ENCODE measurements around the gene ITGA3. TPM values are rescaled to one million over a fixed set of nuclear protein-coding genes. Genes with fewer than 3 reads are reported as not detected.
A peak's percentile ranks its signal among the peaks of the same experiment; 100 is the strongest.

Gene ITGA3
- polyA plus RNA-seq, 2 of the 4 experiments (the other 2 are of a cell fraction), result 141 to 268 TPM

- TF ChIP-seq KDM1A (IDR thresholded peaks at IDR 0.05; ENCODE audit: low read depth) (peak; percentile 75; the same call in 1 of the 2 replicates), JUN (IDR thresholded peaks at IDR 0.05) (0 out of 5 replicates have a peak, but pooled peaks of 1 of the 2 experiments have one; percentile 12), HDAC2 (IDR thresholded peaks at IDR 0.05) (0 out of 2 replicates have a peak, but pooled peaks have one; percentile 70), RFX5 (IDR thresholded peaks at IDR 0.05) (no peak), CHD4 (IDR thresholded peaks at IDR 0.05; ENCODE audit: borderline replicate concordance) (no peak)
- TF ChIP-seq, protein P1, sequence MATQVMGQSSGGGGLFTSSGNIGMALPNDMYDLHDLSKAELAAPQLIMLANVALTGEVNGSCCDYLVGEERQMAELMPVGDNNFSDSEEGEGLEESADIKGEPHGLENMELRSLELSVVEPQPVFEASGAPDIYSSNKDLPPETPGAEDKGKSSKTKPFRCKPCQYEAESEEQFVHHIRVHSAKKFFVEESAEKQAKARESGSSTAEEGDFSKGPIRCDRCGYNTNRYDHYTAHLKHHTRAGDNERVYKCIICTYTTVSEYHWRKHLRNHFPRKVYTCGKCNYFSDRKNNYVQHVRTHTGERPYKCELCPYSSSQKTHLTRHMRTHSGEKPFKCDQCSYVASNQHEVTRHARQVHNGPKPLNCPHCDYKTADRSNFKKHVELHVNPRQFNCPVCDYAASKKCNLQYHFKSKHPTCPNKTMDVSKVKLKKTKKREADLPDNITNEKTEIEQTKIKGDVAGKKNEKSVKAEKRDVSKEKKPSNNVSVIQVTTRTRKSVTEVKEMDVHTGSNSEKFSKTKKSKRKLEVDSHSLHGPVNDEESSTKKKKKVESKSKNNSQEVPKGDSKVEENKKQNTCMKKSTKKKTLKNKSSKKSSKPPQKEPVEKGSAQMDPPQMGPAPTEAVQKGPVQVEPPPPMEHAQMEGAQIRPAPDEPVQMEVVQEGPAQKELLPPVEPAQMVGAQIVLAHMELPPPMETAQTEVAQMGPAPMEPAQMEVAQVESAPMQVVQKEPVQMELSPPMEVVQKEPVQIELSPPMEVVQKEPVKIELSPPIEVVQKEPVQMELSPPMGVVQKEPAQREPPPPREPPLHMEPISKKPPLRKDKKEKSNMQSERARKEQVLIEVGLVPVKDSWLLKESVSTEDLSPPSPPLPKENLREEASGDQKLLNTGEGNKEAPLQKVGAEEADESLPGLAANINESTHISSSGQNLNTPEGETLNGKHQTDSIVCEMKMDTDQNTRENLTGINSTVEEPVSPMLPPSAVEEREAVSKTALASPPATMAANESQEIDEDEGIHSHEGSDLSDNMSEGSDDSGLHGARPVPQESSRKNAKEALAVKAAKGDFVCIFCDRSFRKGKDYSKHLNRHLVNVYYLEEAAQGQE (IDR thresholded peaks at IDR 0.05), result no peak
- ATAC-seq, result no peak
- CTCF ChIA-PET, result interaction anchor here (0.6 to 13.5 kb wide), 13 partner anchors 9 to 81 kb away, joined by 3 to 345 read pairs (median 7); partner anchors contain the start of genes ITGA3 and PDK2
- H3K4me2 ChIP-seq, result no peak overlapping the region
- no peak for DNase-seq (ENCODE audit: low read depth in 1 of 2, low spot score in 1 of 2)
- H3K4me3 ChIP-seq, result no peak overlapping the region
- no peak for FAIRE-seq
- peaks cover 12% of the 10 kb centered on the region; the same call in 2 of the 3 replicates for H3K4me1 ChIP-seq
- WGBS (ENCODE audit: missing lambda C conversion rate), result 84% methylated on average over 4 of the region's 4 CpGs
- peak overlapping the region in 1 of 2 experiments; percentile 71; a peak in 1 of 6 replicates for H3K27ac ChIP-seq
- POLR2A ChIA-PET, result interaction anchor here (0.8 to 1.5 kb wide), 3 partner anchors 9 to 50 kb away, joined by 3 read pairs; no protein-coding TSS in a partner anchor
- no peaks in the 10 kb centered on the region for H3K9me3 ChIP-seq
Measured at GRCh38 chr17:50078430-50078829, 22.5 kb downstream of the ITGA3 start.

DNA sequence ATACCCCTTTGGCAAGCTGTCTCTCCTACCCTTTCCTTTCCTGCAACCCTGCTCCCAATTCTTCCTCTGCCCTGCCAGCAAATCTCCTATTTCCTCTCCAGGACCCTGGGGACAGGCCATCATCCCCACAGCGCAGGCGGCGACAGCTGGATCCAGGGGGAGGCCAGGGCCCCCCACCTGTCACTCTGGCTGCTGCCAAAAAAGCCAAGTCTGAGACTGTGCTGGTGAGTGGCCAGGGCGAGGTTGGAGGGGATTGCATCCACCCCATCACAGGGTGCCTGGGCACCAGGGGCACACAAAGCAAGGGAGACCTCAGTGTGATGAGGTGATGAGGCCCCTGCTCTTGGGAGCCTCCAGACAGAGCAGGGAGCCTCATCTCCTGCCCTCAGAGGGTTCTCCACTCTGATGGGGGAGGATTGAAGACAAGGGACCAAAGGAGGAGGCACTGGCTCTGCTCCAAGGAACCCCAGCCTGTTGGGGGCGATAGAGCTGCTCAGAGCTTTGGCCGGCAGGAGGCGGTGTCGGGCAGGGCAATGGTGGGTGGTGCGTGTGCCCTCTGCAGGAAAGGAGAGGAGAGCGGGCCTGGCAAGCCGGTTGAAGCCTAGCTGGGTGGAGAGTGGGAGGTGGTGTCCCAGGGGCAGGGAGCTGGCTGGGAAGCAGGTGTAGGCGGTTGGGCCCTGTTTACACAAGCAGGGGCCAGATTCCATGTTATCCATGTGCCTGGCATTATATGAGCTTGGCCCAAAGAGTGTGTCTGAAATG is 23.6 kb downstream of the ITGA3 start:
- 51% methylated on average over 12 of the region's 12 CpGs for WGBS (ENCODE audit: missing lambda C conversion rate)
- H3K9me3 ChIP-seq, result no peaks in the 10 kb centered on the region
- peaks cover 12% of the 10 kb centered on the region; the same call in 2 of the 3 replicates for H3K4me1 ChIP-seq
- no peak overlapping the region for H3K4me2 ChIP-seq
- H3K27ac ChIP-seq, result peak overlapping the region in 1 of 2 experiments; percentile 71; a peak in 3 of 6 replicates
- peak; percentile 79 to 87 for DNase-seq (ENCODE audit: low read depth in 1 of 2, low spot score in 1 of 2)
- H3K4me3 ChIP-seq, result no peak overlapping the region
- FAIRE-seq, result no peak
- peak; percentile 73 to 88 for ATAC-seq
- ChIA-PET CTCF (interaction anchor here (0.5 to 13.5 kb wide), 22 partner anchors 8 to 232 kb away, joined by 3 to 345 read pairs (median 4); partner anchors contain the start of genes ITGA3 and PDK2), POLR2A (interaction anchor here (0.6 to 1.3 kb wide), 4 partner anchors 11 to 69 kb away, joined by 3 to 8 read pairs (median 4); no protein-coding TSS in a partner anchor)
- TF ChIP-seq RAD21 (conservative IDR thresholded peaks at IDR 0.05 in 1 of 2, IDR thresholded peaks at IDR 0.05 in 1 of 2) (peak; percentile 76 to 77), MAX (IDR thresholded peaks at IDR 0.05) (peak; percentile 34; the same call in 1 of the 2 replicates), JUN (IDR thresholded peaks at IDR 0.05) (no peak), HOXB13 (CRISPR knock-in tag; IDR thresholded peaks at IDR 0.05; ENCODE audit: low read depth) (no peak), HMGXB4 (CRISPR knock-in tag; IDR thresholded peaks at IDR 0.05; ENCODE audit: borderline replicate concordance) (0 out of 2 replicates have a peak, but pooled peaks have one; percentile 36), FOXS1 (CRISPR knock-in tag; IDR thresholded peaks at IDR 0.05) (no peak), TP53 (CRISPR knock-in tag; IDR thresholded peaks at IDR 0.05) (no peak), RCOR1 (IDR thresholded peaks at IDR 0.05; ENCODE audit: low read depth, low read length) (no peak), ZC3H11A (IDR thresholded peaks at IDR 0.05) (no peak), POLR2AphosphoS2 (conservative IDR thresholded peaks at IDR 0.05; ENCODE audit: low read length) (no peak), FOSB (CRISPR knock-in tag; IDR thresholded peaks at IDR 0.05) (no peak), PHF8 (IDR thresholded peaks at IDR 0.05; ENCODE audit: borderline replicate concordance, low read depth) (no peak), NPAS2 (CRISPR knock-in tag; IDR thresholded peaks at IDR 0.05; ENCODE audit: borderline replicate concordance) (no peak), BCL3 (IDR thresholded peaks at IDR 0.05) (no peak)
- TF ChIP-seq, protein P1 (IDR thresholded peaks at IDR 0.05), result no peak
- TF ChIP-seq, protein P2, sequence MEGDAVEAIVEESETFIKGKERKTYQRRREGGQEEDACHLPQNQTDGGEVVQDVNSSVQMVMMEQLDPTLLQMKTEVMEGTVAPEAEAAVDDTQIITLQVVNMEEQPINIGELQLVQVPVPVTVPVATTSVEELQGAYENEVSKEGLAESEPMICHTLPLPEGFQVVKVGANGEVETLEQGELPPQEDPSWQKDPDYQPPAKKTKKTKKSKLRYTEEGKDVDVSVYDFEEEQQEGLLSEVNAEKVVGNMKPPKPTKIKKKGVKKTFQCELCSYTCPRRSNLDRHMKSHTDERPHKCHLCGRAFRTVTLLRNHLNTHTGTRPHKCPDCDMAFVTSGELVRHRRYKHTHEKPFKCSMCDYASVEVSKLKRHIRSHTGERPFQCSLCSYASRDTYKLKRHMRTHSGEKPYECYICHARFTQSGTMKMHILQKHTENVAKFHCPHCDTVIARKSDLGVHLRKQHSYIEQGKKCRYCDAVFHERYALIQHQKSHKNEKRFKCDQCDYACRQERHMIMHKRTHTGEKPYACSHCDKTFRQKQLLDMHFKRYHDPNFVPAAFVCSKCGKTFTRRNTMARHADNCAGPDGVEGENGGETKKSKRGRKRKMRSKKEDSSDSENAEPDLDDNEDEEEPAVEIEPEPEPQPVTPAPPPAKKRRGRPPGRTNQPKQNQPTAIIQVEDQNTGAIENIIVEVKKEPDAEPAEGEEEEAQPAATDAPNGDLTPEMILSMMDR (IDR thresholded peaks at IDR 0.05), result peak; percentile 97

All from A549 (cell line).